IMR-90 (cell line): ENCODE results near the gene MYBPC3. TPM values are rescaled to one million over a fixed set of nuclear protein-coding genes. Genes with fewer than 3 reads are reported as not detected.
A peak's percentile ranks its signal among the peaks of the same experiment; 100 is the strongest.

Source experiments
- ATAC-seq: fragments of 200-7000 bp; cut with Tn5 transposase; 2 replicates; pipeline ENCODE4 v1.9.1; 2020; ENCODE audit warnings: low read depth, mild to moderate bottlenecking, moderate library complexity
- BruUV-seq: library from RNA; stranded (reverse); fragments of 400-500 nt; replicated peaks from 2 replicates; lab custom pipeline; 2021; lab: Mats Ljungman, UMichigan
- CTCF ChIA-PET: fragments of 300-600 bp; formaldehyde crosslinking; extraction: SDS; loops from one replicate; lab custom pipeline; 2021; ENCODE audit warnings: antibody characterized with exemption; lab: Yijun Ruan, JAX
- POLR2A ChIA-PET: fragments of 300-600 bp; sonication (Branson Sonifier 250); formaldehyde crosslinking; loops from one replicate; lab custom pipeline; 2022; ENCODE audit warnings: antibody characterized with exemption; ENCODE audit not compliant: unreplicated experiment; lab: Charles Lee
- DNase-seq: peaks from one replicate; pipeline ENCODE4 v3.0.0; 2013
- H2AFZ ChIP-seq: replicated peaks from 2 replicates; pipeline ENCODE3; 2013; ENCODE audit warnings: low read length, mild to moderate bottlenecking; ENCODE audit not compliant: poor library complexity
- H2AK5ac ChIP-seq: 2 replicates; pipeline ENCODE4 v1.6.1; 2013; ENCODE audit warnings: low read depth, low read length, inconsistent platforms
- H2AK9ac ChIP-seq: replicated peaks from 2 replicates; pipeline ENCODE3; 2013; ENCODE audit warnings: mild to moderate bottlenecking, low read depth, low read length, moderate library complexity; ENCODE audit not compliant: poor library complexity
- H2BK120ac ChIP-seq: 2 replicates; pipeline ENCODE4 v1.6.1; 2013; ENCODE audit warnings: low read depth, low read length, inconsistent platforms
- H2BK15ac ChIP-seq: 3 replicates; pipeline ENCODE4 v1.6.1; 2013; ENCODE audit warnings: low read depth, low read length, inconsistent platforms
- H2BK20ac ChIP-seq: 2 replicates; pipeline ENCODE4 v1.6.1; 2013; ENCODE audit warnings: low read depth, mild to moderate bottlenecking, inconsistent platforms, low read length, moderate library complexity
- H2BK5ac ChIP-seq: 2 replicates; pipeline ENCODE4 v1.6.1; 2013; ENCODE audit warnings: mild to moderate bottlenecking, low read depth, low read length, inconsistent platforms; ENCODE audit not compliant: poor library complexity, severe bottlenecking
- H3K14ac ChIP-seq: replicated peaks from 2 replicates; pipeline ENCODE4 v1.6.1; 2013; ENCODE audit warnings: low read depth, low read length, inconsistent platforms
- H3K18ac ChIP-seq: 2 replicates; pipeline ENCODE4 v1.6.1; 2013; ENCODE audit warnings: low read depth, low read length, control low read depth
- H3K23ac ChIP-seq: 2 replicates; pipeline ENCODE4 v1.6.1; 2013; ENCODE audit warnings: low read depth, low read length, inconsistent platforms
- H3K27ac ChIP-seq: 2 replicates; pipeline ENCODE4 v1.5.1; 2013; ENCODE audit warnings: mild to moderate bottlenecking, control low read depth, low read length; ENCODE audit not compliant: insufficient read depth
- H3K27me3 ChIP-seq: 2 replicates; pipeline ENCODE4 v1.6.1; 2013; ENCODE audit warnings: low read length; ENCODE audit not compliant: control insufficient read depth, insufficient read depth
- H3K36me3 ChIP-seq: 2 replicates; pipeline ENCODE4 v1.6.1; 2013; ENCODE audit warnings: low read length, mixed read lengths; ENCODE audit not compliant: control insufficient read depth, insufficient read depth
- H3K4ac ChIP-seq: 2 replicates; pipeline ENCODE4 v1.6.1; 2013; ENCODE audit warnings: low read depth, low read length, inconsistent platforms
- H3K4me1 ChIP-seq: 2 replicates; pipeline ENCODE4 v1.6.1; 2013; ENCODE audit warnings: low read length, mixed read lengths; ENCODE audit not compliant: control insufficient read depth, insufficient read depth
- H3K4me2 ChIP-seq: 2 replicates; pipeline ENCODE4 v1.6.1; 2013; ENCODE audit warnings: low read depth, mild to moderate bottlenecking, control low read depth, low read length, moderate library complexity
- H3K4me3 ChIP-seq: 2 replicates; pipeline ENCODE4 v1.5.1; 2013; ENCODE audit warnings: low read depth, mild to moderate bottlenecking, control low read depth, low read length, moderate library complexity; ENCODE audit not compliant: insufficient read depth
- H3K56ac ChIP-seq: 2 replicates; pipeline ENCODE4 v1.6.1; 2013; ENCODE audit warnings: low read length, inconsistent platforms; ENCODE audit not compliant: insufficient read depth; ENCODE audit errors: extremely low read depth
- H3K79me1 ChIP-seq, 2 experiments: 2 replicates each; pipeline ENCODE4 v1.6.1; 2013; ENCODE audit warnings: low read length in 2 of 2, inconsistent platforms in 1 of 2, low read depth in 1 of 2
- H3K9ac ChIP-seq: 2 replicates; pipeline ENCODE4 v1.6.1; 2013; ENCODE audit warnings: low read depth, low read length, control low read depth
- H3K9me1 ChIP-seq: 2 replicates; pipeline ENCODE4 v1.6.1; 2013; ENCODE audit warnings: low read length, inconsistent platforms; ENCODE audit not compliant: insufficient read depth
- H3K9me3 ChIP-seq: 2 replicates; pipeline ENCODE4 v1.6.1; 2013; ENCODE audit warnings: low read length; ENCODE audit not compliant: control insufficient read depth, insufficient read depth
- H4K20me1 ChIP-seq: 2 replicates; pipeline ENCODE4 v1.6.1; 2013; ENCODE audit warnings: low read length, inconsistent platforms; ENCODE audit not compliant: insufficient read depth
- H4K5ac ChIP-seq: 2 replicates; pipeline ENCODE4 v1.6.1; 2013; ENCODE audit warnings: mild to moderate bottlenecking, low read depth, low read length, control low read depth
- H4K8ac ChIP-seq, 2 experiments: 2 replicates each; pipeline ENCODE4 v1.6.1; 2013; ENCODE audit warnings: low read depth in 2 of 2, low read length in 2 of 2, control low read depth in 1 of 2, inconsistent platforms in 1 of 2
- H4K91ac ChIP-seq: 2 replicates; pipeline ENCODE4 v1.6.1; 2013; ENCODE audit warnings: low read depth, low read length, inconsistent platforms; ENCODE audit not compliant: insufficient read depth
- BHLHE40 ChIP-seq: fragments of 150-350 bp; IDR thresholded peaks from 2 replicates; pipeline ENCODE4 v1.6.1; 2016; ENCODE audit warnings: mild to moderate bottlenecking, low read depth, low read length
- CEBPB ChIP-seq: IDR thresholded peaks from 2 replicates; pipeline ENCODE4 v1.6.1; 2012; ENCODE audit warnings: low read depth, low read length, improper control_type of control experiment
- FOS ChIP-seq: fragments of 150-350 bp; IDR thresholded peaks from 2 replicates; pipeline ENCODE4 v1.6.1; 2016; ENCODE audit warnings: low read depth, low read length
- MAFK ChIP-seq: IDR thresholded peaks from 2 replicates; pipeline ENCODE4 v1.6.1; 2012; ENCODE audit warnings: low read depth, low read length, improper control_type of control experiment
- MAZ ChIP-seq: IDR thresholded peaks from 2 replicates; pipeline ENCODE4 v1.6.1; 2012; ENCODE audit warnings: low read depth, mild to moderate bottlenecking, low read length, improper control_type of control experiment, moderate library complexity, borderline replicate concordance
- MXI1 ChIP-seq: IDR thresholded peaks from 2 replicates; pipeline ENCODE4 v1.6.1; 2012; ENCODE audit warnings: low read depth, mild to moderate bottlenecking, low read length, moderate library complexity, borderline replicate concordance
- NFE2L2 ChIP-seq: fragments of 150-350 bp; IDR thresholded peaks from 2 replicates; pipeline ENCODE4 v1.6.1; 2016; ENCODE audit warnings: low read depth, mild to moderate bottlenecking, low read length
- POLR2A ChIP-seq: IDR thresholded peaks from 2 replicates; pipeline ENCODE4 v1.6.1; 2012; ENCODE audit warnings: mild to moderate bottlenecking, low read depth, low read length
- RAD21 ChIP-seq: IDR thresholded peaks from 2 replicates; pipeline ENCODE4 v1.6.1; 2012; ENCODE audit warnings: low read length, improper control_type of control experiment
- RCOR1 ChIP-seq: IDR thresholded peaks from 2 replicates; pipeline ENCODE4 v1.6.1; 2012; ENCODE audit warnings: mild to moderate bottlenecking, low read length, improper control_type of control experiment; ENCODE audit not compliant: insufficient replicate concordance
- RFX5 ChIP-seq: IDR thresholded peaks from 2 replicates; pipeline ENCODE4 v1.8.0; 2012; ENCODE audit warnings: low read depth, mild to moderate bottlenecking, low read length, moderate library complexity
- SMC3 ChIP-seq: fragments of 150-350 bp; IDR thresholded peaks from 2 replicates; pipeline ENCODE4 v1.6.1; 2016; ENCODE audit warnings: low read depth, mild to moderate bottlenecking, antibody characterized with exemption, low read length, moderate library complexity
- WGBS, 2 experiments: methylation state at CpG; one replicate each; pipeline versions ENCODE4 v1.1.5 to v1.1.7; 2013; ENCODE audit warnings: missing lambda C conversion rate in 2 of 2; ENCODE audit not compliant: insufficient read length in 1 of 2; ENCODE audit errors: extremely low coverage in 2 of 2; 5-methylcytosine and 5-hydroxymethylcytosine counted together
- dilution Hi-C: fragments of 300-500 bp; cut with HindIII; formaldehyde crosslinking; loops from one replicate; pipeline ENCODE4 v1.14.3; 2018; ENCODE audit warnings: low sequenced_read_pairs; ENCODE audit not compliant: unreplicated experiment
- in situ Hi-C: fragments of 300-500 bp; cut with MboI; formaldehyde crosslinking; loops from 3 replicates; pipeline ENCODE4 v1.14.3; 2019; ENCODE audit warnings: low sequenced_read_pairs, inconsistent platforms, mixed read lengths
- intact Hi-C: fragments of 100-400 bp; cut with micrococcal nuclease; formaldehyde crosslinking; loops from 2 replicates; pipeline ENCODE4 v1.10.0; 2022
- polyA plus RNA-seq, 3 experiments: library from polyadenylated mRNA; depleted of rRNA; stranded (reverse); fragments of >200 nt; gene quantifications; 2 replicates each; pipeline ENCODE4 v1.2.3, GENCODE V29; 2012; ENCODE audit warnings: low replicate concordance in 1 of 3
- total RNA-seq: library from RNA; depleted of rRNA; stranded (reverse); fragments of >200 nt; gene quantifications from 2 replicates; pipeline ENCODE4 v1.2.3, GENCODE V29; 2012
- TF ChIP-seq, protein P1 (sequence below): fragments of 150-350 bp; IDR thresholded peaks from 2 replicates; pipeline ENCODE4 v1.6.1; 2017; ENCODE audit warnings: mild to moderate bottlenecking, antibody characterized with exemption, low read length, low read depth
- TF ChIP-seq, protein P2 (sequence below): fragments of 150-350 bp; IDR thresholded peaks from 2 replicates; pipeline ENCODE4 v1.6.1; 2016; ENCODE audit warnings: low read depth, mild to moderate bottlenecking, low read length, moderate library complexity, borderline replicate concordance

The MYBPC3 gene
- total and polyA plus RNA-seq, 2 of the 4 experiments (the other 2 are of a cell fraction) = not detected

DNA sequence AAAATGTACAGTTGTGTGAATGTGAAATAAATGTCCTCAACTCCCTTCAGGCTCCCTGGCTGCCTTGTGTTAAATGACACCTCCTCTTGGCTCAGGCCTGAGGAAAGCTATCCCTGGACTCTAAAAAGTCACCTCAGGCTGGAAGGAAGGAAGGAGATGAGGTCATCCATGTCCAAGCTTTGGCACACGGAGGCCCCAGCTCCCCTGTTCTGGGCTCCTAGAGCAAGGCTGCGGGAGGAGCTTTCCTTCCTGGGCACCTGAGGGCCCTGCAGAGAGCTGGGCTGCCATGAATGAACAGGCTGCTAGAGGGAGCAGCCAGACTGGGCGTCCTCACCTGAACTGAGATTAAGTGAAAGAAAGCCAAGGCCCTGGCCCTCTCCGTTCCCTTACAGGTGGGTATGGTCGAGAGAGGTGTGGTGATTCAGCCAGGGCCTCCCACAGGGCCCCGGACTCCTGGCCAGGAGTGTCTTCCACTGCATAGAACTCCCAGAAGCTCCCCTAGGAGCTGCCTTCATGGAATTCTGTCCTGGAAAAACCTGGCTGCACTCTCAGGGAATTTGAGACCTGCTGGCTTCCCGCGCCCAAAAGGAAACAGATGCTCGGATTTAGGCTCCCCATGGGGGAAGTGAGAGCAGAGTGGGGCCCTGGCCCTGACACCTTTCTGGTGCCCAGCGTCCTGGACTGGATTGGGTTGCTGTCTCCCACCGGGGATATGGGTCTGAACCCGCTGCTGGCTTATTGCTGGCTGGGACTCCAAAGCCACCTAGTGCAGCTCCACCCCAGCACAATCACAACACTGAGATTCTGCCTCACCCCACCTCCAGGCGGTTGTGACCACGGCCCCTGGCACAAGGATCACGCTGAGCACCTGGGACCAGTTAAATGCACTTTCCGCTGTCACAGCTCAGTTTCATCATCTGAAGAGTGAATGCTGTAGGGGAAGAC, 22.2 kb downstream of the MYBPC3 start:
- Histone ChIP-seq H3K9me1 (no peaks in the 10 kb centered on the region), H3K18ac (no peak overlapping the region), H3K27me3 (no peaks in the 10 kb centered on the region), H2AK9ac (no peak overlapping the region), H4K5ac (no peak overlapping the region), H2AK5ac (no peak overlapping the region), H4K91ac (no peak overlapping the region), H3K36me3 (peaks cover 46% of the 10 kb centered on the region), H3K27ac (no peak overlapping the region), H4K20me1 (no peaks in the 10 kb centered on the region), H3K4me2 (no peak overlapping the region), H3K4me3 (no peak overlapping the region), H4K8ac (no peak overlapping the region), H3K9me3 (no peaks in the 10 kb centered on the region), H3K23ac (no peak overlapping the region), H2BK20ac (no peak overlapping the region), H2AFZ (no peak overlapping the region), H2BK120ac (no peak overlapping the region), H3K79me1 (no peaks in the 10 kb centered on the region), H3K4me1 (0 out of 2 replicates have a peak, but pooled peaks cover 2% of the 10 kb centered on the region), H3K14ac (no peak overlapping the region), H2BK15ac (no peak overlapping the region), H3K4ac (no peak overlapping the region), H2BK5ac (no peak overlapping the region), H3K9ac (no peak overlapping the region), H3K56ac (no peak overlapping the region)
- dilution Hi-C loops = no loop called here
- TF ChIP-seq FOS = no peak
- TF ChIP-seq, protein P1, sequence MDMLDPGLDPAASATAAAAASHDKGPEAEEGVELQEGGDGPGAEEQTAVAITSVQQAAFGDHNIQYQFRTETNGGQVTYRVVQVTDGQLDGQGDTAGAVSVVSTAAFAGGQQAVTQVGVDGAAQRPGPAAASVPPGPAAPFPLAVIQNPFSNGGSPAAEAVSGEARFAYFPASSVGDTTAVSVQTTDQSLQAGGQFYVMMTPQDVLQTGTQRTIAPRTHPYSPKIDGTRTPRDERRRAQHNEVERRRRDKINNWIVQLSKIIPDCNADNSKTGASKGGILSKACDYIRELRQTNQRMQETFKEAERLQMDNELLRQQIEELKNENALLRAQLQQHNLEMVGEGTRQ = no peak
- no peak for TF ChIP-seq POLR2A
- no peak for TF ChIP-seq MXI1
- TF ChIP-seq RCOR1 = no peak
- TF ChIP-seq CEBPB = no peak
- no peak for TF ChIP-seq NFE2L2
- no peak for TF ChIP-seq RFX5
- TF ChIP-seq MAZ = no peak
- TF ChIP-seq RAD21 = no peak
- no peak for TF ChIP-seq SMC3
- TF ChIP-seq MAFK = no peak
- TF ChIP-seq, protein P2, sequence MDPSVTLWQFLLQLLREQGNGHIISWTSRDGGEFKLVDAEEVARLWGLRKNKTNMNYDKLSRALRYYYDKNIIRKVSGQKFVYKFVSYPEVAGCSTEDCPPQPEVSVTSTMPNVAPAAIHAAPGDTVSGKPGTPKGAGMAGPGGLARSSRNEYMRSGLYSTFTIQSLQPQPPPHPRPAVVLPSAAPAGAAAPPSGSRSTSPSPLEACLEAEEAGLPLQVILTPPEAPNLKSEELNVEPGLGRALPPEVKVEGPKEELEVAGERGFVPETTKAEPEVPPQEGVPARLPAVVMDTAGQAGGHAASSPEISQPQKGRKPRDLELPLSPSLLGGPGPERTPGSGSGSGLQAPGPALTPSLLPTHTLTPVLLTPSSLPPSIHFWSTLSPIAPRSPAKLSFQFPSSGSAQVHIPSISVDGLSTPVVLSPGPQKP = no peak
- no peak for TF ChIP-seq BHLHE40
- POLR2A ChIA-PET = no interaction called here
- no TSS peak for BruUV-seq
- WGBS, 2 experiments = 62% methylated on average over 5 of the region's 16 CpGs; no CpG with 5 or more reads in 1 of the 2 experiments
- in situ Hi-C loops = no loop called here
- DNase-seq (peak; percentile 29), ATAC-seq (peak; percentile 54)
- intact Hi-C loops = no loop called here
- CTCF ChIA-PET = interaction anchor here (0.8 kb wide), 1 partner anchor 393 kb away, joined by 4 read pairs; no protein-coding TSS in a partner anchor
